Loucy (cell line): Measurements from ENCODE around the gene ITGA8.

Source experiments
- H2AFZ ChIP-seq: fragments of 200-600 bp; sonication (generic); 2 replicates; pipeline ENCODE4 v1.6.0; 2016; ENCODE audit warnings: antibody characterized with exemption, mild to moderate bottlenecking, low read length, moderate library complexity
- H3F3A ChIP-seq: fragments of 200-600 bp; 2 replicates; pipeline ENCODE4 v1.6.0; 2016; ENCODE audit warnings: antibody characterized with exemption, low read depth, mild to moderate bottlenecking
- H3K27me3 ChIP-seq: fragments of 200-600 bp; sonication (generic); 2 replicates; pipeline ENCODE4 v1.6.1; 2014; ENCODE audit warnings: low read length, mild to moderate bottlenecking; ENCODE audit not compliant: insufficient read depth, poor library complexity, severe bottlenecking
- H3K36me3 ChIP-seq: fragments of 200-600 bp; sonication (generic); 2 replicates; pipeline ENCODE4 v1.6.1; 2016; ENCODE audit warnings: low read length; ENCODE audit not compliant: insufficient read depth
- H3K4me1 ChIP-seq: fragments of 200-600 bp; sonication (generic); 2 replicates; pipeline ENCODE4 v1.5.1; 2014; ENCODE audit warnings: low read length, mild to moderate bottlenecking; ENCODE audit not compliant: insufficient read depth, poor library complexity, severe bottlenecking
- H3K4me2 ChIP-seq: fragments of 200-600 bp; sonication (generic); 2 replicates; pipeline ENCODE4 v1.6.0; 2014; ENCODE audit warnings: antibody characterized with exemption, low read length, low read depth, mild to moderate bottlenecking; ENCODE audit not compliant: poor library complexity, severe bottlenecking
- H3K4me3 ChIP-seq: fragments of 200-600 bp; sonication (generic); 2 replicates; pipeline ENCODE4 v1.5.1; 2014; ENCODE audit warnings: low read length, mild to moderate bottlenecking, mixed read lengths; ENCODE audit not compliant: poor library complexity, severe bottlenecking
- H3K79me2 ChIP-seq: fragments of 200-600 bp; sonication (generic); 2 replicates; pipeline ENCODE4 v1.6.1; 2014; ENCODE audit warnings: low read length; ENCODE audit not compliant: insufficient read depth
- H3K9ac ChIP-seq: fragments of 200-600 bp; sonication (generic); 2 replicates; pipeline ENCODE4 v1.6.0; 2014; ENCODE audit warnings: mild to moderate bottlenecking, low read depth, low read length, moderate library complexity; ENCODE audit not compliant: poor library complexity, severe bottlenecking
- H3K9me2 ChIP-seq: fragments of 200-600 bp; sonication (generic); replicated peaks from 2 replicates; pipeline ENCODE4 v1.6.1; 2016; ENCODE audit warnings: low read depth, low read length, mixed read lengths
- H3K9me3 ChIP-seq: fragments of 200-600 bp; sonication (generic); 2 replicates; pipeline ENCODE4 v1.6.1; 2014; ENCODE audit warnings: mild to moderate bottlenecking, antibody characterized with exemption, low read length, low read depth; ENCODE audit not compliant: insufficient read depth
- H4K20me1 ChIP-seq: fragments of 200-600 bp; sonication (generic); 2 replicates; pipeline ENCODE4 v1.6.0; 2014; ENCODE audit warnings: antibody characterized with exemption, low read length, mild to moderate bottlenecking; ENCODE audit not compliant: insufficient read depth, poor library complexity, severe bottlenecking
- EZH2phosphoT487 ChIP-seq: fragments of 200-600 bp; IDR thresholded peaks from 2 replicates; pipeline ENCODE4 v1.6.1; 2018; ENCODE audit warnings: antibody characterized with exemption, mild to moderate bottlenecking, moderate library complexity, borderline replicate concordance
- TF ChIP-seq, protein P1 (sequence below): fragments of 200-600 bp; sonication (generic); conservative IDR thresholded peaks from 2 replicates; pipeline ENCODE4 v1.5.1; 2014; ENCODE audit warnings: mild to moderate bottlenecking, antibody characterized with exemption, low read length

The ITGA8 gene

GRCh38 chr10:15725603-15726002 lies 5.9 kb upstream of the ITGA8 start:
- H3K79me2 ChIP-seq: no peaks in the 10 kb centered on the region
- no peaks in the 10 kb centered on the region for H3K9me3 ChIP-seq

GRCh38 chr10:15724683-15725082 lies 5.0 kb upstream of the ITGA8 start:
- Histone ChIP-seq H4K20me1 (no peaks in the 10 kb centered on the region), H3K4me3 (no peak overlapping the region), H3K4me2 (no peak overlapping the region), H2AFZ (no peak overlapping the region), H3F3A (no peaks in the 10 kb centered on the region), H3K36me3 (no peaks in the 10 kb centered on the region), H3K9me2 (no peaks in the 10 kb centered on the region), H3K9me3 (no peaks in the 10 kb centered on the region), H3K9ac (no peak overlapping the region), H3K79me2 (no peaks in the 10 kb centered on the region), H3K4me1 (no peaks in the 10 kb centered on the region), H3K27me3 (no peaks in the 10 kb centered on the region)
- TF ChIP-seq, protein P1, sequence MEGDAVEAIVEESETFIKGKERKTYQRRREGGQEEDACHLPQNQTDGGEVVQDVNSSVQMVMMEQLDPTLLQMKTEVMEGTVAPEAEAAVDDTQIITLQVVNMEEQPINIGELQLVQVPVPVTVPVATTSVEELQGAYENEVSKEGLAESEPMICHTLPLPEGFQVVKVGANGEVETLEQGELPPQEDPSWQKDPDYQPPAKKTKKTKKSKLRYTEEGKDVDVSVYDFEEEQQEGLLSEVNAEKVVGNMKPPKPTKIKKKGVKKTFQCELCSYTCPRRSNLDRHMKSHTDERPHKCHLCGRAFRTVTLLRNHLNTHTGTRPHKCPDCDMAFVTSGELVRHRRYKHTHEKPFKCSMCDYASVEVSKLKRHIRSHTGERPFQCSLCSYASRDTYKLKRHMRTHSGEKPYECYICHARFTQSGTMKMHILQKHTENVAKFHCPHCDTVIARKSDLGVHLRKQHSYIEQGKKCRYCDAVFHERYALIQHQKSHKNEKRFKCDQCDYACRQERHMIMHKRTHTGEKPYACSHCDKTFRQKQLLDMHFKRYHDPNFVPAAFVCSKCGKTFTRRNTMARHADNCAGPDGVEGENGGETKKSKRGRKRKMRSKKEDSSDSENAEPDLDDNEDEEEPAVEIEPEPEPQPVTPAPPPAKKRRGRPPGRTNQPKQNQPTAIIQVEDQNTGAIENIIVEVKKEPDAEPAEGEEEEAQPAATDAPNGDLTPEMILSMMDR: no peak
- no peak for TF ChIP-seq EZH2phosphoT487

More at GRCh38 chr10:15725603-15726002, 5.9 kb upstream of the ITGA8 start:
- Histone ChIP-seq H3K4me3 (no peak overlapping the region), H3K4me2 (no peak overlapping the region), H3K9ac (no peak overlapping the region), H4K20me1 (no peaks in the 10 kb centered on the region), H2AFZ (peak overlapping the region; percentile 66), H3K27me3 (no peaks in the 10 kb centered on the region), H3F3A (no peaks in the 10 kb centered on the region), H3K36me3 (no peaks in the 10 kb centered on the region), H3K9me2 (no peaks in the 10 kb centered on the region), H3K4me1 (no peaks in the 10 kb centered on the region)
- TF ChIP-seq, protein P1: peak; percentile 69
- TF ChIP-seq EZH2phosphoT487: no peak

GRCh38 chr10:15723803-15724202 lies 4.1 kb upstream of the ITGA8 start:
- TF ChIP-seq, protein P1: no peak
- no peak for TF ChIP-seq EZH2phosphoT487
- Histone ChIP-seq H3K79me2 (no peaks in the 10 kb centered on the region), H3K4me3 (no peak overlapping the region), H3K9ac (no peak overlapping the region), H3K9me2 (no peaks in the 10 kb centered on the region), H4K20me1 (no peaks in the 10 kb centered on the region), H3K36me3 (no peaks in the 10 kb centered on the region), H3K9me3 (no peaks in the 10 kb centered on the region), H2AFZ (no peak overlapping the region), H3K4me1 (no peaks in the 10 kb centered on the region), H3K27me3 (no peaks in the 10 kb centered on the region), H3F3A (no peaks in the 10 kb centered on the region), H3K4me2 (no peak overlapping the region)
